M059J (cell line): ENCODE measurements around the gene ADRA2A. TPM values are rescaled to one million over a fixed set of nuclear protein-coding genes. Genes with fewer than 3 reads are reported as not detected.

Experiments used
- DNase-seq: peaks from one replicate; pipeline ENCODE4 v3.0.0-alpha.2; 2012; ENCODE audit warnings: low read depth
- total RNA-seq: library from RNA; depleted of rRNA; stranded (reverse); fragments of >200 nt; shearing (Covaris generic); gene quantifications from 2 replicates; pipeline ENCODE4 v1.2.3, GENCODE V29; 2014

ADRA2A gene
- total RNA-seq, 1 experiment from 2014 or later: not detected

DNA sequence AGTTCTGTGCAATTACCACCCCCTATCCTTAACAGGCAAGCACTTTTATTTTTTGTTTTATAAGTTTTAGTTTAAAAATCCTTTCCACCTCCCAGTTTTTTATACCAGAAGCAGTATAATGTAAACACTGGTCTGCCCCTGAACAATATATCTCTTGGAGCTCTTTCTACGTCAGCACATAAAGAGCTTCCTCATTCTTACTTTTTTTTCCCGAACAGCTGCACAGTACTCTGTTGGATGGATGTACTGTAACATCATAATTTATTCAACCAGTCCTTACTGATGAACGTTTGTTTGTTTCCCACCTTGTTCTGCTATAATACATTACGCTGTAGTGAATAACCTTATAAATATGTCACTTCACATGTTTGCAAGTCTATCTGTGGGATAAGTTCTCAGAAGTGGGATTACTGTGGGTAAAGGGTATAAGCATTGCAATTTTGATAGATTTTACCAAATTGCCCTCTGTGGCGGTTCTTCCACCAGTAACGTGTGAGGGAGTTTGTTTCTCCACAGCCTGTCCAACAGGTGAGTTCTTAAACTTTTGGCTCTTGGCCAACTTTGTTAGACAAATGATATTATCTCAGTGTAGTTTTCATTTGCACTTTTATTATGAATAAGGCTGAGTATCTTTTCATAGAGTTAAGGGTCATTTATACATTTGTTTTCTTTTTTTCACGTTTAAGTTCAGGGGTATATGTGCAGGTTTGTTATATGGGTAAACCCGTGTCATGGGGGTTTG is 32.8 kb downstream of the ADRA2A start:
- DNase-seq: no peak

DNA sequence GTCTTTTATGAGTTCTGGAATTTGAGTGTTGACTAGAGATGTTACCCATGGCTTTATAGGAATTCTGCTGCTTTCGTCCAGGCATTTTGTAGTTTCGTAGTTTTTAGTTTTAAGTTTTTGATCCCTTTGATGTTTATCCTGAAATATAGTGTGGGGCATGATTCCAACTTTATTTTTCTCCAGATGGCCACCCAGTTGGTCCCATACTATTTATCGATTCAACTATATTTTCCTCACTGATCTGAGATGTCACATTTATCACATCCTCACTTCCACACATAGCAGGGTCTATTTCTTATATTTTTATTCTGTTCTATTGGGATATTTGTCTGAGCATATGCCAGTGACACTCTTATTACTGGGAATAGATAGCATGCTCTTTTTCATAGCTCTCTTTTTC is 33.9 kb downstream of the ADRA2A start:
- DNase-seq: no peak

DNA sequence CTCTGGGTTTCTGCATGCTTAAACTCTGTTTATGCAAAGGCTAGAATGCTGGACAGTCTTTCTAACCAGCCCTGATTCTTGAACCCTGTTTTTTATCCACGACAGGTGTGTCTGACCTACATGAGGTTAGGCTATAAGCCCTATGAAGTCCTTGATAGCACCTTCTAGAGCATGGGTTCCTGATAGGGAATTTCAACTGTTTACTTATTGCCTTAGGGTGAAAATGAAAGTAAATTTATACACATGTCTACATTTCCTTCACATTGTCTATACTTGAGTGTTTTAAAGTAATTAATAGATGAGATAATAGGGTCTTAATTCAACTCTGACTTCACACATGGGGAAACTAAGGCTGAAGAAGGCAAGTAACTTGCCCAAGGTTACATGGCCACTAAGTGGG is 35.5 kb downstream of the ADRA2A start:
- no peak for DNase-seq

DNA sequence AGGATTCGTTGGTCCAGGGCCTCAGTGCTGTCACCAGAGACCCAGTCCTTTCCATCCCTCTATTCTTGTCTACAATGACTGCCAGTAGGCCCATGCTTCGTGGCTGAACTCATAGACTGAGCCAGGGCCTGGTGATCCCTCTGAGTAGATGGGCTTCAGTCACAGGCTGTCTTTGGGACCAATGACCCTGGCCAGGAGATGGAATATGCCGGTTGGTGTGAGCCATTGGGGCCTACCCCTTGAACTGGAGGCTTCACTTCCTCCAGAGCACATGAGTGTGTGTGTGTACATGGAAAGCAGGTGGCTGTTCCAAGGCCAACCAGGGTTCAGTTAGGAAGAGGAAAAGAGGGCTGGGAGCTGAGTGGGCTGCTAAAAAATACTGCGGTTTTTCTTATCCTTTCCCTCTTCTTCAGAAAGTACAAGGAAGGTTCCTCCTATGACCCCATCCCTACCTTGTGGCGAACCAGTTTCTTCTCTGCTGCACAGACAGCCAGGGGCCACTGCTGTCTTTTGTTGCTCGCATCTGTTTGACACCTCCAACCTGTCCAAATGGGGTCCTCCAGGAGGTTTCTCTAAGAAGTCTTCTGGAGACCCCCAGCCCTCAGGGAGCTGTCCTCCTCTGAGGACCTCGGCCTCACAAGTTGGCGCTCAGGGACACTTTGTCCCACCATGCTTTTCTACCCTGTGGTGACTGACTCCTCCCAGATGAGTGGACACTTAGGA is 36.6 kb downstream of the ADRA2A start:
- DNase-seq: no peak

DNA sequence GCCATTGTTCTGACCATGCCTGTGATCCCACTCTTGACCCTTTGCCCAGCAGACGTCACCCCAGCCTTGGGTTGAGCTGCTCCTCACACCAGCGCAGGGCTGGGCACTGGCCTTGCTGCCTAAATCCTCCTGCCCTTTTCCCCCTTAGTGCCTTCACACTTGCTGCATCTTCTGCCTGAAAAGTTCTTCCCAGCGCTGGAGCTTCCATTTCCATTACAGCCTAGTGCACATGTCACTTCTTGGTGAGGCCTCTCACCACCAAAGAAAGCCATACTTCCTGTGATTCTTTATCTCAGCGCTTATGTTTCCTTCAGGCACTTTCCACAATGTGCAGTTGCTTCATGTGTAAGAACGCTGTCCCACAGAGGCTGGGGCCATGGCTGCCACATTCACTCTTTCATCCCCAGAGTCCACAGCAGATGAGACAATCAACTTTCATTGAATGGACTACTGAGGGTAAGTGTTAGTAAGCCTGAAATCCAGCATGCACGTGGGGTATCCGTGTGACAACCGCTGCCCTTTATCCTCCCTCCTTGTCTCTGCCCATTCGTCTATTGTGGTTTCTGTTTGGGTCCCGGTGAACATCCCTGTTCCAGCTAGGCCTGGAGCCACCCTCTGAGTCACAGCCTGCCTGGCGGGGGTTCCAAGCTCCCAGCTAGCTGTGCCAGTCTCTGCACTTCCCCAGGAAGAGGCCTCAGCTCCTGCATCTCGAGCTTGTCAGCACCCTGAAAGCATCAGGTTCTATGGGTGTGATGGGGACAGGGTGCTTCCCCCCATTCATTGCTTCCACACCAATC is 37.3 kb downstream of the ADRA2A start:
- DNase-seq: peak; percentile 78

DNA sequence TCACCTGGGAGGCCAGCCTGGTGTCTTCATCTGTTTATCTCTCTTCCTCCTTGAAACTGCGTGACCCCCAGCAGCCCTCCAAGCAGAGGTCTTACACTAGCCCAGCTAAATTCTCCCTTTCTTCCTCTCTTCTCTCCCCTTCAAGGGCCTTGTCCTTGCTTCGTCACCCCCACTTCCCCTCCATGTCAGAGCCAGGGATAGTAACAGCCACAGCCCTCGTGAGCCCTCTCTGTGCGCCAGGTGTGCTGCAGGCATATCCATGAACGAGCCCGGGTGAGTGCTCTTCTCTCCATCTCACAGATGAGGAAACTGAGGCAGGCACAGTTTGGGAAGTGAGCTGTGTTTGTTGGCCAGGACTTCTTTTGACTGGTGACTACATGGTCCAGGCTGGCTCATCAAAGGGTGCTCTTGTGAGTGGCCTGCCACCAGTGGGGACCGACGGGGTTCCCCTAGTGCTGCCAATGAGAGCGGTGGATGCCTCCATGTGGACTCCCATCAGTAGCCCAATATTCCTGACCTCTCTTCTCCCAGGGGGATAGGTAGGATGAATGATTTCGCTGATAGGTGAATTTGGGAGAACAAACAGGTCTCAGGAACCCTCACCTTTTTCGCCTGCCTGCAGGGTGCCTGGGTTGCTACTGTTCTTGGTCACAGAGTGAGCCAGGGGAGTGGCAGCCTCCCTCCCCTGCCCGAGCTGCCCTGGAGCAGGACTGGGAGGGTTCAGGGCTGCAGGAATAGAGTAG is 38.1 kb downstream of the ADRA2A start:
- no peak for DNase-seq

DNA sequence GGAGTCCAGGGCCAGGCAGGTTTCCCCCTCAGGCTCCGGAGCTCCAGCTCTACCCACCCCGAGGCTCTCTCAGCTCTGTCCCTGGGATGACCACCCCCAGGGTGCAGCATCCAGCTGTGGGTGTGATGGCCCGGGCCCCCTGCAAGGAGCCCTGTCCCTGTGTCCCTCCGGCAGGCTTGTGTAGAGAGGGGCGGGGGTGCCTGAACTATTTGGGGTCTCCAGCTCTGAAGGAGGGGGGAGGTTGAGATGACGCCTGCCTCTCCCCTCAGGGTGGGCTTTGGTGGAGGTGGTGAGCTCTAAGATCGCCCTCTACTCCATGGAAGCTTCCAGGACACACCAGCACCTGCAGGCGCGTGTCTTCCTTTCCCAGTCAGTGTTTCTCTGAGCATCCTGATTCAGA is 39.4 kb downstream of the ADRA2A start:
- DNase-seq: no peak

DNA sequence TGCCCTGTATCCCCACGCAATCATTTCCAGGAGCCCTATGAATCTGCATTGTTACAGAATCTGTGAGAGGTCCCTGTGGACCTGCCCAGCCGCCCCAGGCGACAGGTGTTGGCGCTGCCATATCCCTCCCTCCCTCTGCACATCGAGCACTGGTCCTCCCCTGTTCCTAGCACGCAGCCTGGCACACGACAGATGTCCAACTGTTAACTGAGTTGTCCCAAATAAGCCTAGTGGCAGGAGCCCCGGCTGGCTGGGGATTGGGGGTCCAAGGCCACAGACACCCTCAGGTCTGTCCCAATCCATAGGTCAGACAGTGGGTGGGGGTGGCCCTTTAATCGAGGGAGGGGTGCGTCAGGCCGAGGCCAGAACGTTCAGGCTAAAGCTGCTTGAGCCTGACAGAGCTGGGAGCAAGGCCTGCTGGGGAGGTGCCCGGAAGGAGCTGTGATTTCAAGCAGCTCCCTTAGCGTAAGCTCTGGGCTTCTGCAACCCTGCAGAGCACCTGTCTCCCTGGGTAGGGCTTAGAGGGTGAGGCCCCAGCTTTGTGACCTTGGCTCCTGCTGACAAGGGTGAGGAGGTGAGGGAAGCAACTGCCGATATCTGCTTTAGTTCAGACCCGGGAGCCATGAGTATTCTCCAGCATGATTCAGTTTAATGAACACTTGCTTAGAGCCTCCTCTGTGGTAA is 40.1 kb downstream of the ADRA2A start:
- no peak for DNase-seq

DNA sequence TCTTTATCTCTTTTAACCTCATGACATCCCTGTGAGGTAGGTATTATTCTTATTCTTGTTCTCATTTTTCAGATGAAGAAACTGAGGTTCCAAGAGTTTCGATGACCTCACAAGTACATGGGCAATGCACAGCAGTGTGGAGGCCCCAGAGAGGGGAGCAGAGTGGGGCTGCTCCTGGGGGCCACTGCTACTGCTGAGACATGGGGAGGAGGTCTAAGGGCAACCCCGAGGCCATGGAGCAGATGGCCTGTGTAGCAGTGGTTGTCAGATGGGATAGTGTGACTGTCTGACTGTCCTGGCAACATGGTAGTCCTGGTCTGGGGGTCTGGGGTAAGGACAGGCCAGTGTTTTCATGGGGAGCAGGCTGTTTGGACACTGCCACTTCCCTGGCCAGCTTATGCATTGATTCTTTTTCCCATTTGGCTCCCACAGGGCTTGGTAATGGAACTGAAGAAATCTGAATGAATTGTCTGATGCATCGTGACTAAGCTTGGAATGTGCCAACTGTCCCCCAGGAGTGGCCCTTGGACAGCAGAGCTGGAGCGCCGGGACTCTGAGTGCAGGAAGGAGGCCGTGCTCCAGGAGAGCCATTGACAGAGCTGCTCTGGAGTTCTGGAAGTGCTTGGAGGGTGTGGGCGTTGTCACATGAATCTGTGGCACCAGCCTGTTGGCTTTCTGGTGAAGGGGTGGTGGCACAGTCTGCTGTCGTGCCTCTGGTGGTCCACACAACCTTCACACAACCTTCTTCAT is 40.9 kb downstream of the ADRA2A start:
- DNase-seq: no peak

DNA sequence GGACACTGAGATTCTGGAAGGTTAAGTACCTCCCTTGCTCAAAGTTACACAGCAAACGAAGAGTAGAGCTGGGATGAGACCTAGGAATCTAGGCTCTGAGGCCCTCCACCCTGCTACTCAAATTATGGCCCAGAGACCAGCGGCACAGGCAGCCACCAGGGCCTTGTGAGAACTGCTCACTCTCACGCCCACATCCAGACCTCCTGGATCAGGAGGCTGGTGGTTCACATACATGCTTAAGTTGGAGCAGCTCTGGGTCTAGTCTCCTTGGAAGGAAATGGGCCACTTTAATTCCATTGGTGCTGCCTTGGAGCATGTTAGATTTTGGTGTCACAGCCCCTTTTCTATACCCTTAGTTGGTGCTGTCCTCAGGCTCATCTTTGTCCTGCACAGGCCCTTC is 41.9 kb downstream of the ADRA2A start:
- DNase-seq: no peak

DNA sequence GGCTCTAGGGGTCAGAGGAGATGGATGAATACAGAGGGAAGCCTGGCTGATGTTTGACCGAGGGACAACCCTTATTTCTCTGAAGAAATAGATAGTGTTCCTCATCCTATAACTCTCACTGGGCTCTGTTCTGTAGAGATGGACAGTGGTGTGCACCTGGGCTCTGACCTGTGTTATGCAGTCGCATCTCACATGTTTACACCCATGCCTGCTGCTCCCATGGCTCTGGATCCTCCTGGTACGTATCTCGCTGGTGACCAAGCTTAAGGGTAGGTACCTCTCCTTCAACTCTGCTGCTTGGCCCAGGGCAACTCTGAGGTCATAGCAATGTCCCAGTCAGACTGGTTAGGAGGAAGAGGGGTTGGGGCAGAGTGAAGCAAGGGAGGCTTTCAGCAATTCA is 42.8 kb downstream of the ADRA2A start:
- DNase-seq: no peak

DNA sequence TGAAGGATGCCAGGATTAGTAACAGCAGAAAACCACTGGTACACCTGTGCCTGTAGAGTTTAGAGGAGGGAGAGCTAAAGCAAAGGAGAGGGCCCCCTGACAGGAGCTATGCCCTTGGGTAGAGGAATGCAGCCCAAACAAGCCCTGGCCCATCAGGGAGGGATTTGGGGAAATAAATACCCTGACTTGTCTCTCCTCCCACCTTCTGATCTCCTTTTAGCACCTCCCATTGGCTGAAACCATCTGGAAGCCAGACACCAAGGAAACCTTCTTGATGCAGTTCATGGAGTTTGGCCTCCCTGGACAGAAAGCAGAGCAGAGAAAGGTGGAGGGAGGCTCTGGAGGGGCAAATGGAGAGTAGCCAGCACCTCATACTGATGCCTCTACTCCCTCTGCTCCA is 45.3 kb downstream of the ADRA2A start:
- DNase-seq: no peak

DNA sequence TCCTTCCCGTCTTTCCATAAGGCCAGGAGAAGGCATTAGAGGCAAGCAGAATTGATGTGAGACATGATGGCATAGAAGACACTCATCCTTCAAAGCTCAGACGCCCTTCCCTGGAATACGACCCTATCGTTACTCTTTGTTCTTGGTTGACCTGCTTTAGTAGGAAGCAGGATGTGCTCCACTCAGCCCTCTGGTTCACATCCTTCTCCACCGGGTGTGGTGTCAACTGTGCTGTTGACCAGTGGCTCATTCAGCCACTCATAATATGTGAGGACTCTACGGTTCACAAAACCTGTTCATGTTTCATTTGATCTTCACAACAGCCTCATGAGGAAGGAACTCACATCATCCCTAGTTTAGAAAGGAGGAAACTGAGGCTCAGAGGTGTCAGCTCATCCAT is 47.1 kb downstream of the ADRA2A start:
- DNase-seq: no peak

DNA sequence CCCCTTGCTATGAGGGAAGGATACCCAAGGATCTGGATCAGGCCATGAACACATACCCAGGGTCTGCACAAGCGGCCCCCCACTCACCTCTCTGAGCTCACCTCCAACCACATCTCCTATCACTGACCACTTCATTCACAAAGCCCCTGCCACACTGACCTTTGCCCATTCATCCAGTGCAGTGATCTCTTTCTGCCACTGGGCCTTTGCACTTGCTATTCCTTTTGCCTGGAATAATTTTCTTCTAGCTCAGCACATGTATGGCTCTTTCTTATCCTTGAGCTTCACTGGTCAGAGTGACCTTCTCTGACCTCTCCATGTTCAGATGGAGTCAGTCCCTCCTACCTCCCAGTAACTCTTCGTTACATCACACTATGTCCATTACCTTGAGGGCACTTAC is 48.3 kb downstream of the ADRA2A start:
- DNase-seq: no peak

DNA sequence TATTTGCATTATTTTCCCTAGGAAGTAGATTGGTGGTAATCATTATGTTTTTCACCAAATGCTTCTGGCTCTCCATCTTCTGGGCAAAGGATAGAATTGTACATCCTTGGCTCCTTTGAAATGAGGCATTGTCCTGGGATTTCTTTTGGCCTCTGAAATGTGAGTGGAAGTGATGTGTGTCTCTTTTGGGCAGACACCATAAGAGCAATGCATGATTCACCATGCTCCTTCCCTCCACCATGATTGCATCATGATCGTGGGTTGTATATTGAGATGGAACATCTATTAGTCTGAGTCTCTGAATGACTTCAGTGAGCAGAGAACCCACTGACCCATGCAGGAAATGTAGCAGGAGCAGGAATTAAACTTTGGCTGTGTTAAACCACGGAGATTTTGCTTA is 49.2 kb downstream of the ADRA2A start:
- peak; percentile 9 for DNase-seq

DNA sequence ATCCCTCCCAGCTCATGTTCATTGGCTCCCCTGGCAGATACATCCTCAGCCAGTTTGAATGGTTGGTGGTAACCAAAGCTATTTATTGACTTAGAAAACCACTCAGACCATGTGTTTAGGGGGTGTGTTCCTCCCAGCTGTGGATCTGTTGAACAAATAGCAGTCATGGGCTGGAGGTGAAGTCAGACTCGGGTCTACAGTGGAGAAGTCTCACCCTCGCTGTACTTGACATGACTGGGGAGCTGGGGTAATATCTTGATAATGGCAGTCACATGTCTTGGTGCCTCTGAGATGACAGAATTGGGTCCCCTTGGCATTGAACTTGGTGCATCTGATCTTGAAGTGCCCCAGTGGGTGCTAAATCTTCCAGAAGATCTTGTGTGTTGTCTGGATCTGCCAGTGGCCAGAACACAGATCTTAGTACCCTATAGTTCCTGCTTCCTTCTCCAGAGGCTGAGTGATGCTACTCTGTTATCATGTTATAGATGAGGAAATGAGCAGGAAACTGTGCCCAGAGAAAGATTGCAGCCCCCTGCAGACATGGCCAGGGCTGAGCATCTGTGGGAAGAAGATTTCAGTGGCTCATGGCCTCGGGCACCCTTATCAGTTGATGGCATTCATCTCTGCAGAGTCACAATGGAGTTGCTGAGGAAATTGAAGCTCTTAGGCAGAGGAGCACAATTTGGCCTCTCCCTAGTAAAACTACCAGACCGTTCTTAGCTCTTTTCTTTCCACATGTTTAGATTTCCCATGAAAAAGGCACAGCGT is 50.4 kb downstream of the ADRA2A start:
- no peak for DNase-seq

DNA sequence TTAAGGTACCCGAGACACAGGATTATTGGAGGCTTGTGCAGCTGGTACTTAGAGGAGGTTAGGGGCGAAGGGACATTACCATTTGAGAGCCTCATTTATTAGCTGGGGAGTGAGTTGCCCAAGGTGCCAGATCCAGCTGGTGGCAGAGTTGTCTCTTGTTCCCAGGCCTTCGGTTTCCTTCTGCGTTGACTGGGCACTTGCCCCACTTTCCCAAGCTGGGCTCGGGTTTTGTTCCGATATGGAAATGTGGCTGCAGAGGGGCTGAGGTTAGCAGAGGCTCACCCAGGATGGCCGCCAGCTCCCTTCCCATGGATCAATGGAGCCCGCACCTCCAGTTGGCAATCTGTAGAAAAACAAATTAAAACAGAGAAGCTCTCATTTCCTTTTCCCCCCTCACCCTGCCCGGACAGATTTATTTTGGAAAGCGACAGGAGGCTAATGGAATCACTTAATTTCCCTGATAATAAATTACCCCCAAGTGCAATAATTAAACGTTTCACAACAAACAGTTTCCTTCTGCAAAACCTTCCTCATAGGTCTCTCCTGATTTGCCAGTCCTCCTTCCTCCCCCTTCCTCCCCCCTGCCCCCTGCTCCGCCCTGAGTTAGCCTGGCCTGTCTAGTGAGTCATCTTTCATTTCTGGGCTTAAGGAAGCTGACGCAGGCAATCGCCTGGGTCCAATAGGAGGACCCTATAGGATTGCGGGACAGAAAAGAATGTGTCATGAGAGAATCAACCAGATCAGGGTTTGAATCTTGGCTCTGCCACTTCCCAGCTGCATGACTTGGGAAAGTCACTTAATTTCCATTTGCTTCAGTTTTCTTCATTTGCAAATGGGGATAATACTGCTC is 51.7 kb downstream of the ADRA2A start:
- DNase-seq: peak; percentile 85

DNA sequence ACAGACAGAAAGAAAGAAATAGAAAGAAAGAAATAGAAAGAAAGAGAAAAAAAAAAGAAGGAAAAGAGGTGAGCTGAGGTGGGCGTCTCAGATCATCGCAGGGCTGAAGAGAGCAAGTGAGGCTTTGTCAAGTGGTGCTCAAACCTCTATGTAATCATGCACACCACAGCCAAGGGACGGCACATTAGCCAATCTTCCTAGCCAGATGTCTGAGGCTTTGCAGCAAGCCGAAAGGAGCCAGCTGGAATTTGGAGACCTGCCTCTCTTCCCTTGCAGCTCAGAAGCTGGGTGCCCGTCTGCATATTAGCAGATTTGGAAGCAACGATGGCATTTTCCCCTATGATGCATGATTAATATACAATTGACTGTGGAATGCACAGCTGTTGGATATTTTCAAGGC is 52.5 kb downstream of the ADRA2A start:
- DNase-seq: no peak

DNA sequence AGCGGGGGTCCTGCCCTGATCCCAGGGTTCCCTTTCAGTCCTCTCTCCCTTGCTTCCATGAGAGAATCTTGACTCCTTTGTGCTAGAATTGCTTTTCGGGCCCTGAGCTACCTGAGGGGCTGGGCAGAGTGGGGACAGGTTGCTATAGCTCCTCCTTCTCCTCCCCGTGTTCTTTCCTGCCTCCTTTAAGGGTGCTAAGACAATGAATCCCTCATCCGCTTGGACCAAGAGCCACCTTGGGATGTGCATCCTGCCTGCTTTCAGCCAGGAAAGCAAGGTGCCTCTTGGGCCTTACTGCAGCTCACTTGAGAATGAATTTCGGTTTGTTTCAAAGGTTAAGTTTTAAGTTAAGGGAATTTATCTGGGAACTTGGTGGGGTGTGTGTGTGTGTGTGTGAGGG is 53.6 kb downstream of the ADRA2A start:
- DNase-seq: no peak
